HEK293T (cell line): Measurements from ENCODE around the gene INAFM1.

Source experiments
- CTCF ChIA-PET: fragments of 350-600 bp; formaldehyde crosslinking; extraction: SDS; loops from one replicate; lab custom pipeline; 2021; ENCODE audit warnings: antibody characterized with exemption, inconsistent platforms; lab: Yijun Ruan, JAX
- POLR2A ChIA-PET: fragments of 350-600 bp; formaldehyde crosslinking; extraction: SDS; loops from one replicate; lab custom pipeline; 2020; ENCODE audit warnings: antibody characterized with exemption, inconsistent platforms; lab: Yijun Ruan, JAX
- DNase-seq: peaks from one replicate; pipeline ENCODE4 v3.0.0; 2012; ENCODE audit warnings: mixed read lengths; ENCODE audit errors: extremely low spot score
- ARNT ChIP-seq: fragments of 450-650 bp; IDR thresholded peaks from 2 replicates; pipeline ENCODE4 v1.6.1; 2017; ENCODE audit warnings: mild to moderate bottlenecking
- BHLHE40 ChIP-seq: fragments of 450-650 bp; IDR thresholded peaks from 2 replicates; pipeline ENCODE4 v1.6.1; 2016; ENCODE audit warnings: mild to moderate bottlenecking, moderate library complexity, borderline replicate concordance
- CTBP1 ChIP-seq: fragments of 450-650 bp; IDR thresholded peaks from 2 replicates; pipeline ENCODE4 v1.6.1; 2016; ENCODE audit warnings: borderline replicate concordance
- ELF4 ChIP-seq: fragments of 450-650 bp; IDR thresholded peaks from 2 replicates; pipeline ENCODE4 v1.6.1; 2017; ENCODE audit warnings: antibody characterized with exemption
- FOXA1 ChIP-seq: fragments of 450-650 bp; IDR thresholded peaks from 2 replicates; pipeline ENCODE4 v1.6.1; 2016; ENCODE audit warnings: mild to moderate bottlenecking
- FOXK2 ChIP-seq: fragments of 450-650 bp; IDR thresholded peaks from 2 replicates; pipeline ENCODE4 v1.6.1; 2016; ENCODE audit warnings: mild to moderate bottlenecking
- FOXM1 ChIP-seq: fragments of 450-650 bp; IDR thresholded peaks from 2 replicates; pipeline ENCODE4 v1.6.1; 2017; ENCODE audit warnings: mild to moderate bottlenecking, borderline replicate concordance
- HDGF ChIP-seq: fragments of 450-650 bp; IDR thresholded peaks from 2 replicates; pipeline ENCODE4 v1.6.1; 2017; ENCODE audit warnings: antibody characterized with exemption, borderline replicate concordance
- L3MBTL2 ChIP-seq: fragments of 450-650 bp; conservative IDR thresholded peaks from 2 replicates; pipeline ENCODE4 v1.6.1; 2016; ENCODE audit warnings: mild to moderate bottlenecking
- LEF1 ChIP-seq: fragments of 450-650 bp; IDR thresholded peaks from 2 replicates; pipeline ENCODE4 v1.6.1; 2017; ENCODE audit warnings: mild to moderate bottlenecking, borderline replicate concordance
- NFRKB ChIP-seq: fragments of 450-650 bp; IDR thresholded peaks from 2 replicates; pipeline ENCODE4 v1.6.1; 2016; ENCODE audit warnings: mild to moderate bottlenecking, moderate library complexity
- PKNOX1 ChIP-seq: fragments of 450-650 bp; IDR thresholded peaks from 2 replicates; pipeline ENCODE4 v1.6.1; 2016
- SP1 ChIP-seq: fragments of 450-650 bp; IDR thresholded peaks from 2 replicates; pipeline ENCODE4 v1.6.1; 2017
- SUZ12 ChIP-seq: fragments of 450-650 bp; IDR thresholded peaks from 2 replicates; pipeline ENCODE4 v1.6.1; 2016; ENCODE audit warnings: mild to moderate bottlenecking
- TARDBP ChIP-seq: fragments of 450-650 bp; IDR thresholded peaks from 2 replicates; pipeline ENCODE4 v1.6.1; 2016
- ZNF384 ChIP-seq: fragments of 450-650 bp; IDR thresholded peaks from 2 replicates; pipeline ENCODE4 v1.6.1; 2016

INAFM1 gene

DNA sequence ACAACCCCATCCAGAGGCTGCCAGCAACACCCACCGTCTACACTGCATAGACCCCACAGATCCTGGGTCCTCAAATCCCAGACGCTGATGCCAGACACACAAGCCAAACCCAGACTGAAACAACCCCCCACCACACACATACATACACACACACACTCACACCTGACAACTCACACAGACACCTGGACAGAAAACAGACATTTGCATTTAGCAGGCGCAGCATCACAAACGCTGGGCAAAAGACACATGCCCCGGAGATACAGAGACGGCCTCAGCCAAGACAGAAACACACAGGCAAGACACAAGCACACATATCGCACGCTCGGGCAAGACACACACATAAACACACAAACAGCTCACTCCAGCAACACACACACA, 45.0 kb upstream of the INAFM1 start:
- ChIA-PET POLR2A (interaction anchor here (1.2 kb wide), 1 partner anchor 15 kb away, joined by 8 read pairs; no protein-coding TSS in a partner anchor), CTCF (no interaction called here)
- DNase-seq, result no peak
- no peak for TF ChIP-seq TARDBP
- no peak for TF ChIP-seq CTBP1
- no peak for TF ChIP-seq HDGF
- no peak for TF ChIP-seq L3MBTL2
- no peak for TF ChIP-seq NFRKB
- TF ChIP-seq FOXM1, result no peak
- TF ChIP-seq PKNOX1, result no peak
- no peak for TF ChIP-seq FOXK2

GRCh38 chr19:47230054-47230920, 44.4 kb upstream of the INAFM1 start:
- ChIA-PET CTCF (no interaction called here), POLR2A (interaction anchor here (1.2 kb wide), 1 partner anchor 14 kb away, joined by 8 read pairs; no protein-coding TSS in a partner anchor)
- DNase-seq, result peak; percentile 45
- TF ChIP-seq FOXM1 (peak; percentile 60; the same call in 1 of the 2 replicates), CTBP1 (no peak)

- CTCF ChIA-PET, result no interaction called here
- DNase-seq, result no peak
- POLR2A ChIA-PET, result no interaction called here
- no peak for TF ChIP-seq BHLHE40
- TF ChIP-seq LEF1, result no peak
- TF ChIP-seq CTBP1, result no peak
- TF ChIP-seq FOXA1, result no peak
- TF ChIP-seq SUZ12, result no peak
- no peak for TF ChIP-seq ELF4
- TF ChIP-seq ZNF384, result no peak
- no peak for TF ChIP-seq PKNOX1
- TF ChIP-seq FOXM1, result no peak
- no peak for TF ChIP-seq FOXK2
- no peak for TF ChIP-seq L3MBTL2
- TF ChIP-seq SP1, result no peak
- no peak for TF ChIP-seq ARNT
- no peak for TF ChIP-seq HDGF
- TF ChIP-seq TARDBP, result no peak
- TF ChIP-seq NFRKB, result no peak
Measured at GRCh38 chr19:47230921-47231214, 43.8 kb upstream of the INAFM1 start, which contains the start of gene BBC3. BBC3 (minus strand) TSS chr19:47231199; CDS start chr19:47228431, 2,768 bp downstream.

- peak; percentile 42; the same call in 1 of the 2 replicates for TF ChIP-seq L3MBTL2
- TF ChIP-seq FOXA1, result no peak
- DNase-seq, result peak; percentile 82
- CTCF ChIA-PET, result interaction anchor here (2.7 kb wide), 1 partner anchor 13 kb away, joined by 14 read pairs; no protein-coding TSS in a partner anchor
- POLR2A ChIA-PET, result no interaction called here
Measured at GRCh38 chr19:47231215-47232054, 43.2 kb upstream of the INAFM1 start.

GRCh38 chr19:47232422-47233211, 42.1 kb upstream of the INAFM1 start:
- ChIA-PET POLR2A (interaction anchor here (1.0 to 1.2 kb wide), 2 partner anchors 10 to 42 kb away, joined by 3 to 4 read pairs; no protein-coding TSS in a partner anchor), CTCF (interaction anchor here (2.7 kb wide), 1 partner anchor 12 kb away, joined by 14 read pairs; no protein-coding TSS in a partner anchor)
- TF ChIP-seq FOXA1 (no peak), ARNT (no peak), PKNOX1 (no peak), TARDBP (no peak), SP1 (no peak), HDGF (no peak), FOXM1 (no peak), BHLHE40 (no peak), SUZ12 (no peak), NFRKB (no peak), L3MBTL2 (no peak)
- DNase-seq, result no peak
